Sigmoid colon (tissue), 4 donors: ENCODE measurements around the gene APLF.

Experiments used
- CTCF ChIP-seq, 4 experiments: fragments of 450-650 bp in 3 of 4; fragments of 200-600 bp in 1 of 4; IDR thresholded peaks; one replicate each; pipeline ENCODE4 v1.5.1; 2016 to 2019; ENCODE audit warnings: antibody characterized with exemption in 4 of 4, mild to moderate bottlenecking in 3 of 4, moderate library complexity in 2 of 4
- EP300 ChIP-seq, 4 donors: sonication (generic); formaldehyde crosslinking; IDR thresholded peaks; one replicate each; pipeline ENCODE4 v1.6.1; 2017; ENCODE audit warnings: antibody characterized with exemption in 4 of 4
- POLR2A ChIP-seq, 2 donors: fragments of 450-650 bp; IDR thresholded peaks; one replicate each; pipeline ENCODE4 v1.6.1; 2016; ENCODE audit warnings: antibody characterized with exemption in 2 of 2, mild to moderate bottlenecking in 2 of 2, moderate library complexity in 2 of 2

DNA sequence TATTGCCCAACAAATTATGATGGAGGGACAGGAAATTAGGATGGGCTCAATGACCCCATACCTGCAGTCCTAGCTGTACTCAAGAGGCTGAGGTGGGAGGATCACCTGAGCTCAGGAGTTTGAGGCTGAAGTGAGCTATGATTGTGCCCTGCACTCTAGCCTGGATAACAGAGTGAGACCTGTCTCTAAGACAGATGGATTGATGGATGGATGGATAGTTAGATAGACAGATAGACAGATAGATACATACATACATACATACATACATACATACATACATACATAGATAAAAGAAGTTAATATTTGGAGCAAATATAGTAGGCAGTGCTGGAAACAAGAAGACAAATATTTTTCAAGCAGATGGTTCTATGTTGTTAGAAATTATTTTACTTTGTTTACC lies 97.9 kb downstream of the APLF start:
- no peak for TF ChIP-seq POLR2A (IDR thresholded peaks at IDR 0.05)
- TF ChIP-seq CTCF (IDR thresholded peaks at IDR 0.05) = no peak
- TF ChIP-seq EP300 (IDR thresholded peaks at IDR 0.05) = no peak
